Neural progenitor cell (in vitro differentiated cells): ENCODE measurements around the gene PMEPA1. TPM values are rescaled to one million over a fixed set of nuclear protein-coding genes. Genes with fewer than 3 reads are reported as not detected.

Source experiments
- DNase-seq: peaks from one replicate; pipeline ENCODE4 v3.0.0-alpha.2; 2016; ENCODE audit warnings: low spot score
- H2AFZ ChIP-seq: fragments of 200-600 bp; sonication (generic); replicated peaks from 2 replicates; pipeline ENCODE4 v1.6.1; 2016; ENCODE audit warnings: antibody characterized with exemption
- H3F3A ChIP-seq: fragments of 200-600 bp; sonication (generic); 2 replicates; pipeline ENCODE4 v1.6.1; 2016; ENCODE audit warnings: antibody characterized with exemption, low read depth
- H3K27ac ChIP-seq: fragments of 200-600 bp; sonication (generic); 2 replicates; pipeline ENCODE4 v1.5.1; 2016; ENCODE audit warnings: mild to moderate bottlenecking
- H3K27me3 ChIP-seq: fragments of 200-600 bp; sonication (generic); 2 replicates; pipeline ENCODE4 v1.6.1; 2016; ENCODE audit warnings: mild to moderate bottlenecking, moderate library complexity
- H3K36me3 ChIP-seq: fragments of 200-600 bp; sonication (generic); 2 replicates; pipeline ENCODE4 v1.5.1; 2016
- H3K4me1 ChIP-seq: fragments of 200-600 bp; sonication (generic); 2 replicates; pipeline ENCODE4 v1.6.1; 2016; ENCODE audit warnings: mixed run types
- H3K4me2 ChIP-seq: fragments of 200-600 bp; sonication (generic); 2 replicates; pipeline ENCODE4 v1.6.1; 2016
- H3K4me3 ChIP-seq: fragments of 200-600 bp; sonication (generic); 2 replicates; pipeline ENCODE4 v1.5.1; 2016
- H3K79me2 ChIP-seq: fragments of 200-600 bp; sonication (generic); 2 replicates; pipeline ENCODE4 v1.6.1; 2016; ENCODE audit warnings: low read depth
- H3K9ac ChIP-seq: fragments of 200-600 bp; sonication (generic); 2 replicates; pipeline ENCODE4 v1.6.1; 2016
- H3K9me3 ChIP-seq: fragments of 200-600 bp; sonication (generic); 2 replicates; pipeline ENCODE4 v1.5.1; 2016; ENCODE audit warnings: low read depth
- H4K20me1 ChIP-seq: fragments of 200-600 bp; sonication (generic); 2 replicates; pipeline ENCODE4 v1.6.1; 2016; ENCODE audit warnings: low read depth
- H3K27ac Mint-ChIP-seq: 3 replicates; pipeline ENCODE4 v1.8.0; 2021; ENCODE audit warnings: mixed read lengths
- H3K27me3 Mint-ChIP-seq: 2 replicates; pipeline ENCODE4 v1.8.0; 2022; ENCODE audit warnings: low read depth, mild to moderate bottlenecking, inconsistent platforms, moderate library complexity, mixed read lengths; ENCODE audit not compliant: insufficient read depth
- H3K36me3 Mint-ChIP-seq: 3 replicates; pipeline ENCODE4 v1.8.0; 2021; ENCODE audit warnings: mixed read lengths
- H3K4me1 Mint-ChIP-seq: 3 replicates; pipeline ENCODE4 v1.8.0; 2021; ENCODE audit warnings: mixed read lengths
- H3K4me3 Mint-ChIP-seq: 3 replicates; pipeline ENCODE4 v1.8.0; 2021; ENCODE audit warnings: mild to moderate bottlenecking, moderate library complexity, mixed read lengths
- H3K9me3 Mint-ChIP-seq: 3 replicates; pipeline ENCODE4 v1.8.0; 2020; ENCODE audit warnings: mixed read lengths
- CTCF ChIP-seq: fragments of 200-600 bp; sonication (generic); IDR thresholded peaks from 2 replicates; pipeline ENCODE4 v1.5.1; 2017; ENCODE audit warnings: antibody characterized with exemption, mild to moderate bottlenecking
- EZH2 ChIP-seq: fragments of 200-600 bp; sonication (generic); IDR thresholded peaks from 2 replicates; pipeline ENCODE4 v1.6.1; 2017; ENCODE audit warnings: antibody characterized with exemption, mild to moderate bottlenecking, moderate library complexity
- EZH2phosphoT487 ChIP-seq: fragments of 200-600 bp; sonication (generic); IDR thresholded peaks from 2 replicates; pipeline ENCODE4 v1.6.1; 2017; ENCODE audit warnings: antibody characterized with exemption
- total RNA-seq: library from RNA; depleted of rRNA; stranded (reverse); fragments of >200 nt; gene quantifications from 2 replicates; pipeline ENCODE4 v1.2.3, GENCODE V29; 2015; ENCODE audit warnings: low replicate concordance

PMEPA1 gene
- total RNA-seq, 1 donor from 2014 or later: 1.7 TPM

GRCh38 chr20:57689745-57690481 is 19.9 kb downstream of the PMEPA1 start:
- Histone ChIP-seq H3K27me3 (no peaks in the 10 kb centered on the region), H3K9me3 (no peaks in the 10 kb centered on the region), H2AFZ (no peak overlapping the region), H3K4me2 (no peak overlapping the region), H3K36me3 (no peaks in the 10 kb centered on the region), H3K9ac (no peak overlapping the region), H3K79me2 (no peaks in the 10 kb centered on the region), H3K4me1 (peaks cover 5% of the 10 kb centered on the region), H3F3A (no peaks in the 10 kb centered on the region), H3K27ac (no peak overlapping the region), H4K20me1 (no peaks in the 10 kb centered on the region), H3K4me3 (no peak overlapping the region)
- Mint-ChIP-seq H3K27me3 (peaks cover 13% of the 10 kb centered on the region), H3K27ac (no peak overlapping the region), H3K36me3 (no peaks in the 10 kb centered on the region), H3K4me3 (no peak overlapping the region), H3K4me1 (peaks cover 50% of the 10 kb centered on the region), H3K9me3 (no peaks in the 10 kb centered on the region)
- TF ChIP-seq CTCF (no peak), EZH2phosphoT487 (no peak), EZH2 (no peak)
- no peak for DNase-seq

GRCh38 chr20:57688864-57689263 is 21.0 kb downstream of the PMEPA1 start:
- Mint-ChIP-seq H3K9me3 (no peaks in the 10 kb centered on the region), H3K4me3 (no peak overlapping the region), H3K36me3 (no peaks in the 10 kb centered on the region), H3K4me1 (peaks cover 56% of the 10 kb centered on the region), H3K27ac (no peak overlapping the region), H3K27me3 (peaks cover 19% of the 10 kb centered on the region)
- peaks cover 15% of the 10 kb centered on the region for H3K4me1 ChIP-seq
- no peak overlapping the region for H2AFZ ChIP-seq
- H3K36me3 ChIP-seq: no peaks in the 10 kb centered on the region
- H3K9ac ChIP-seq: no peak overlapping the region
- H3K27ac ChIP-seq: no peak overlapping the region
- DNase-seq: no peak
- H3K27me3 ChIP-seq: no peaks in the 10 kb centered on the region
- no peak overlapping the region for H3K4me3 ChIP-seq
- no peaks in the 10 kb centered on the region for H3K9me3 ChIP-seq
- no peak for TF ChIP-seq EZH2
- no peak for TF ChIP-seq CTCF
- TF ChIP-seq EZH2phosphoT487: no peak
- no peaks in the 10 kb centered on the region for H3F3A ChIP-seq
- H3K4me2 ChIP-seq: no peak overlapping the region
- H3K79me2 ChIP-seq: no peaks in the 10 kb centered on the region
- no peaks in the 10 kb centered on the region for H4K20me1 ChIP-seq

- H3K4me1 Mint-ChIP-seq: peaks cover 57% of the 10 kb centered on the region
- H3K27ac ChIP-seq: no peak overlapping the region
- H3K4me3 Mint-ChIP-seq: no peak overlapping the region
- no peaks in the 10 kb centered on the region for H3K36me3 Mint-ChIP-seq
- no peak overlapping the region for H3K4me2 ChIP-seq
- H3K9me3 Mint-ChIP-seq: no peaks in the 10 kb centered on the region
- H3K27ac Mint-ChIP-seq: no peak overlapping the region
- no peaks in the 10 kb centered on the region for H4K20me1 ChIP-seq
- peaks cover 19% of the 10 kb centered on the region for H3K27me3 Mint-ChIP-seq
- H3K9ac ChIP-seq: no peak overlapping the region
- no peak for TF ChIP-seq CTCF
- TF ChIP-seq EZH2: no peak
- no peak for TF ChIP-seq EZH2phosphoT487
- H2AFZ ChIP-seq: no peak overlapping the region
- H3K79me2 ChIP-seq: no peaks in the 10 kb centered on the region
- no peak overlapping the region for H3K4me3 ChIP-seq
- no peak for DNase-seq
- no peaks in the 10 kb centered on the region for H3F3A ChIP-seq
- H3K27me3 ChIP-seq: no peaks in the 10 kb centered on the region
- H3K9me3 ChIP-seq: no peaks in the 10 kb centered on the region
- peaks cover 19% of the 10 kb centered on the region for H3K4me1 ChIP-seq
- no peaks in the 10 kb centered on the region for H3K36me3 ChIP-seq
These were observed 21.5 kb downstream of the PMEPA1 start for GRCh38 chr20:57688295-57688694.
